Dedifferentiated amniotic fluid mesenchymal stem cell (primary cell): ENCODE data around the gene PALD1.
A peak's percentile ranks its signal among the peaks of the same experiment; 100 is the strongest.

Experiments
- DNase-seq: peaks from one replicate; pipeline ENCODE4 v3.0.0-alpha.2; 2016; ENCODE audit errors: extremely low spot score

PALD1 gene

GRCh38 chr10:70535001-70535400 lies 56.4 kb downstream of the PALD1 start:
- DNase-seq = no peak

GRCh38 chr10:70535451-70535850 lies 56.9 kb downstream of the PALD1 start:
- DNase-seq = no peak

- no peak for DNase-seq
Measured at GRCh38 chr10:70536196-70536861, 57.8 kb downstream of the PALD1 start.

- no peak for DNase-seq
Measured at GRCh38 chr10:70537398-70538194, 59.0 kb downstream of the PALD1 start.

GRCh38 chr10:70538195-70538520 lies 59.6 kb downstream of the PALD1 start:
- DNase-seq = no peak

GRCh38 chr10:70538731-70539338 lies 60.3 kb downstream of the PALD1 start:
- DNase-seq = no peak

GRCh38 chr10:70539471-70539870 lies 60.9 kb downstream of the PALD1 start:
- no peak for DNase-seq

- DNase-seq = no peak
Measured at GRCh38 chr10:70540089-70540788, 61.7 kb downstream of the PALD1 start.

GRCh38 chr10:70540789-70541360 lies 62.3 kb downstream of the PALD1 start:
- no peak for DNase-seq

GRCh38 chr10:70541736-70542564 lies 63.4 kb downstream of the PALD1 start:
- DNase-seq = no peak

- no peak for DNase-seq
Measured at GRCh38 chr10:70542565-70542938, 64.0 kb downstream of the PALD1 start.

GRCh38 chr10:70543911-70544310 lies 65.3 kb downstream of the PALD1 start:
- DNase-seq = no peak

- no peak for DNase-seq
Measured at GRCh38 chr10:70544431-70545340, 66.1 kb downstream of the PALD1 start.

GRCh38 chr10:70546584-70546983 lies 68.0 kb downstream of the PALD1 start:
- DNase-seq = no peak

GRCh38 chr10:70549351-70549961 lies 70.9 kb downstream of the PALD1 start:
- DNase-seq = no peak

- peak; percentile 54 for DNase-seq
Measured at GRCh38 chr10:70549962-70550458, 71.4 kb downstream of the PALD1 start.

- DNase-seq = no peak
Measured at GRCh38 chr10:70550459-70550858, 71.9 kb downstream of the PALD1 start.

GRCh38 chr10:70551466-70551865 lies 72.9 kb downstream of the PALD1 start:
- no peak for DNase-seq

GRCh38 chr10:70551971-70552422 lies 73.4 kb downstream of the PALD1 start:
- DNase-seq = peak; percentile 93
